ENCODE data around the gene MRGPRF.

MRGPRF gene

DNA sequence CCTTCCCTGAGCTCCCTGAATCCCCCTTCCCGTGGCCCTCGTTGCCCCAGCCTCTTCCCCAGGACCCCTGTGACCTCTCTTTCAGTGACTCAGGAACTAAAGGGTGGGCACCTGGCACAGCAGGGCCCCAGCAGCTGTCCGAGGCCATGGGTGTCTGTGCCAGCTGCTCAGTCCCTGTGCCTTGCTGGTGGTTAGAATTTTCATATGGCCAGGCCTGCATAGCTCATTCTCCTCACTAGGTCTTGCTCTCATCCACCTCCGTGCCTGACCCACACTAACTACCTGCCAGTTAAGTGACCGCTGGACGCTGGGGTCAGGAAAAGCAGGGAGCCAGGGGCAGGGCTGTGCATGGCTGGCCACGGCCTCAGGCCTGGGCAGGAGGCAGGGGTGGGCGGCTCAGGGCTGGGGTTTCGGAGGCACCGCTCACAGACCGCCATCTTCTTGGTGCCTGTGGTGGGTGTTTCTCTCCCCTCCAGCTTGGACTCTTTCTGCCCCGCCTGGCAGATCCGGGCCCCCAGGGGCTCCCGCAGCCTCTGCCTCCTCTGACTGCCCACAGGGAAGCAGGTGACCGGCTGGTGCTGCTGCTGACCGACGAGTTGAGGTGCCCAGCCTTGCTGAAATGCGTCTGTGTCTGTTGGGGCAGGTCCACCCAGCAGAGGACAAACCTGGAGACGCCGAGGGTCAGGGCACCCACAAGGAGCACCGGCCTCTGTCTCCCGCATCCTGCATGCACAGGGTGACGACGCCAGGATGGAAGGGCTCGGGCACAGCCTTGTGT is 52.6 kb downstream of the MRGPRF start:
- no peak for DNase-seq

DNA sequence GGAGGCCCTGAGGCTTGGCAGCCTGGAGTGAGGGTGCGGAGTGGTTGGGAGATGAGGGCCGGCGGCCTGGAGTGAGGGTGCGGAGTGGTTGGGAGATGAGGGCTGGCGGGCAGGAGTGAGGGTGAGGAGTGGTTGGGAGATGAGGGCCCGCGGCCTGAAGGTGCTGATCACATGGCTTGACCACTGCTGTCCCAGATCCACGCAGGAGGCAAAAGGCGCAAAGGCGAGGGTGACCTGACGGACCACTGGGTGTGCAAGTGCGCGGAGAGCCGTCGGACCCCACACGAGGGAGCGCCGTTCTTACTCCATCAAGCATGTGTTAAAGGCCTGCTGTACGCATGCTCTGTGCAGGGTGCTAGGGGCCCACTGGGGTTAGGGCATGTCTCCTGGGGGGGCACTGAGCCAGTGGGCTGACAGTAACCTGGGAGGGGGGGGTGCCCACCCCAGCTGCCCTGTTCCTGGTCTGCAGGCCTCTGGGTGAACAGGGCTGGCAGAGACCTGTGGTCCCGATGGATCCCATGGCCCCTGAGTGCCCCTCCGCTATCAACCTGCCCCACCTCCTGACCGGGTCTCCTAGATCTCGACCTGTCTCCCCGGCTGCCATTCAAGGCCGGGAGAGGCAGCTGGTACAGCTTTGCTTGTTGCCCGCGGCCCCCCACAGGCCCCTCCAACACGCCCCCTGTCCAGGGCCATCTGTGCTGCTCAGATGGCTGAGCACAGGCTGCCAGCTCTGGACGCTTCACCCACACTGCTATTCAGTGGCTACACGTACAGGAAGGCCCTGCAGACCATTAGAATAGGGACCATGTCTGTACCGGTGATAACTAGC is 53.4 kb downstream of the MRGPRF start:
- no peak for DNase-seq

DNA sequence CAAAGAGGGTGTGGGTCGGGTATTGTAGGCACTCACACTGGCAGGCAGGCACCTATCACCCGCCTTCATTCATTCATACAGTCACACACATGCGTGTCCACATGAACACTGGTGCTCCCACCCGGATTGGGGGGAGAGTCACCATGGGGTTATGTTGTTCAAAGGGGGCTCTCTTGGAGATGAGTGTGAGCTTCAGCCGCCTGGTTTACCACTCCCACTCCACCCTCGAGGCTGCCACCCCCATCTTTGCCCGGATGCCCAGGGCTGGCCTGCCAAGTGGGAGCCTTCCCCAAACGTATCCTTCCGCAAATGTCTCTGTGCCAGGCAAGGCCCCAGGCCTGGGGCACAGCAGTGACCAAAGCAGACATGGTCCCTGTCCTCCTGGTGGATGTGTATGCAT is 54.8 kb downstream of the MRGPRF start:
- no peak for DNase-seq

DNA sequence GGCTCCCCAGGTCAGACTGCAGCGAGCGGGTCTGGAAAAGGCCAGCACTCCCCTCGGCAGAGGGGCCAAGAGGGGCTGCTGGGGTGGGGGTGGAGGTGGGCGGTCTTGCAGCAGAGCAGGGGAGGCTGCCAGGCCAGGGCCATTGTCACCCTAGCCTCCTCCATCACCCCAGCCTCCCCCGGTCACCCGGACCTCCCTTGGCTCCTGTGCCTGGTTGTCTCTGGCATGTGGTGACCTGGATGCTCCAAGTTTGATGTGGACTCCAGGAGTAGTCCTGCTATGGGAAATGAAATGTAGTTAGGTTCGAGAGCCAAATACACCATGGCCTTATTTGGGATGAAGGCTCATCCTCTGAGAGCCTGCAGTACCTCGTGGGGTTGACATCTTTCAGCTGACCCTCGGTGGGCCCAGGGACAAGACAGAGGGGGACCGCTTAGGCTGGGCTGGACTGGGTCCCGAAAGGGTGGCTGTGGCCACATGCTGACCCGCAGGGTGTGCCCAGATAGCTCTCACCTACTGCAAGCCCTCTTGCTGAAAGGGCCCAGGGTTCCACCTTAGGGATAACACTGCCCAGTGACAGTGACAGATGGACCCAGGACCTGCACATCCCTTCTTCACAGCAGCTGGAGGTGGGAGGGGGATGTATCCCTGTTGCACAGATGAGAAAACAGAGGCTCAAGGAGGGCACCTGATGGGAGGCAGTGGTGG is 56.3 kb downstream of the MRGPRF start:
- no peak for DNase-seq

DNA sequence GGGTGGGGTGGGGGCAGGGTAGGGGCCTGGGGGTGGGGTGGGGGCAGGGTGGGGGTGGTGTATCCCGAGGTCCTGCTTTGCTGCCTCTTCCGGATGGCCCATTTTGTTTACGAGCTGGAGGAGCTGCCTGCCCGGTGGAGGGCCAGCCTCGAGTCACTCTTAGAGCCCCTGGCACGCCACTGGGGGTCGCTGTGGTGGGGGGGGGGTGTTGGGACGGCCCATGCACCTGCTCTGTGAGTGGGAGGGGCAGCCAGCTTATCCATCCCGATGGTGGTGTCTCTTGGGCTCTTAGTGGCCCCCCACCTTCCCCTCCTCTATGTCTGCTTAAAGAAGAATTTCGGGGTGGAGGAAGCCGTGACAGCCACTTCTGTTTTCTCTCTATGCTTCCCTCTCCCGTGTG is 56.9 kb downstream of the MRGPRF start:
- DNase-seq = no peak

DNA sequence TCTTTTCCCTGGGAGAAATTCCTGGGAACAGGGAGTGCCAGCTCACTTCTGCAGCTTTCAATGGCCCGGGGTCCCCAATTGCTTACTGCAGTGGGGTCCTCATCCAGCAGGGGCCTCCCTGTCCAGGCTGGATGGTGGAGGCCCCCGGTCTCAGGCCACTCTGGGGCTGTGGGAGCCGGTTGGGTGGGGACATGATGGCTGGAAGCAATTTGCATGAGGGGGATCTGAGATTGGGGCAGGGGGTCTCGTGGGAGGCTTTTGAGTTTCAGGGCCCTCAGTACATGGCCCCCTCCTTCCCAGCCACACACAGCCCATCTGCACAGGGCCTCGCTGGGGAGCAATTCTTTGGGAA is 57.5 kb downstream of the MRGPRF start:
- DNase-seq = no peak

DNA sequence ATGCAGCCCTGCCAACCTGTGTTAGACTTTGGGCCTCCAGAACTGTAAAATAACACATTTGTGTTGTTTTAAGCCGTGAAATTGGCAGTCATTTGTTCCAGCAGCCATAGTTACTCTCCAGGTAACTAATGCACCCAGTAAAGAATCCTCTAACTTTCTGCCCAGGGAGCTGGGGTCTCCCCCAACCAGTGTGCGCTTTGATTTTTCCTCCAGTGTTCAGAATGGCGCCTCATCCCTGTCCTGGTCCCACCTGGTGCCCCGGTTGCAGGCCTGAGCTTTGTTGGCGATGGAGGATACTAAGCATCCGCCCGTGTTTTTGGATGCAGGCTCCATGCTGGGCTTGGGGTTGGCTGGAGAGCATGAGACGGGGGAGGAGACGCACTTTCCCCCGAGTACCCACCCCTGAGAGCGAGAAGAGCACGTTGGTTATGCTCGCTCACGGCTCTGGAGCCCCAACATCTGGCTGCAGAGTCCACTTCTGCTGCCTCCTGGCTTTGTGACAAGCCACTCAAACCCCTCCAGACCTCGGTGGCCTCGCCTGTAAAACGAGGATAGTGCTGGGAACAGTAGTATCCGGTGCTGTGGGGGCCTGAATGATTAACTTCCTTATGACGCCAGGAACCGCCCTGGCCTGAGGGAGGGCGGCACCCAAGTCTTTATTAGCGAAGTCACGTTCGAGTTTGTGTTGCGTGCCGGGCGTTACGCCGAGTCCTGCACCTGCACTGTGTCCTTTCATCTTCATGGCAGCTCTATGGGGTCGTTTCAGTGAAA is 58.0 kb downstream of the MRGPRF start:
- no peak for DNase-seq
